Astrocyte of the cerebellum (primary cell): ENCODE measurements around the gene HSPB9.
A peak's percentile ranks its signal among the peaks of the same experiment; 100 is the strongest.

ENCODE experiments used
- DNase-seq: peaks from one replicate; pipeline ENCODE4 v3.0.0-alpha.2; 2011; ENCODE audit warnings: low read depth
- H3K4me3 ChIP-seq: 2 replicates; pipeline ENCODE4 v1.5.1; 2011; ENCODE audit warnings: mild to moderate bottlenecking, low read depth, low read length, moderate library complexity
- CTCF ChIP-seq: IDR thresholded peaks from 2 replicates; pipeline ENCODE4 v1.5.1; 2012; ENCODE audit warnings: low read length, low read depth, moderate library complexity, mild to moderate bottlenecking; ENCODE audit errors: missing control alignments
- in situ Hi-C: cut with HindIII; loops from 2 replicates; pipeline ENCODE4 v1.10.0; 2017; ENCODE audit warnings: low sequenced_read_pairs

Gene HSPB9

GRCh38 chr17:42094375-42095069 is 28.1 kb upstream of the HSPB9 start:
- DNase-seq, result no peak
- no peak overlapping the region for H3K4me3 ChIP-seq
- in situ Hi-C loops, result no loop called here
- TF ChIP-seq CTCF, result no peak

- no peak for TF ChIP-seq CTCF
Observed at GRCh38 chr17:42096360-42097111, 26.1 kb upstream of the HSPB9 start.

GRCh38 chr17:42097691-42098631 is 24.6 kb upstream of the HSPB9 start, which contains the start of gene ZNF385C:
Gene ZNF385C, minus strand, starts transcription at chr17:42098473. Its CDS starts 35,417 bp downstream, at chr17:42063056.
- in situ Hi-C loops, result no loop called here
- TF ChIP-seq CTCF, result no peak
- no peak within 1 kb of the TSS for H3K4me3 ChIP-seq
- no peak for DNase-seq

More at GRCh38 chr17:42096360-42097111, 26.1 kb upstream of the HSPB9 start:
- in situ Hi-C loops, result no loop called here
- DNase-seq, result no peak
- no peak overlapping the region for H3K4me3 ChIP-seq

- H3K4me3 ChIP-seq, result no peak overlapping the region
- in situ Hi-C loops, result no loop called here
- no peak for TF ChIP-seq CTCF
- DNase-seq, result no peak
Observed at GRCh38 chr17:42098730-42099399, 23.7 kb upstream of the HSPB9 start.

- in situ Hi-C loops, result no loop called here
- peak; percentile 18 for DNase-seq
- TF ChIP-seq CTCF, result peak; percentile 88
- no peak overlapping the region for H3K4me3 ChIP-seq
Observed at GRCh38 chr17:42101513-42102292, 20.9 kb upstream of the HSPB9 start.
